CD4-positive, alpha-beta T cell treated with Interferon gamma for 1 hour (primary cell): ENCODE results near the gene WDR82.

Experiments
- DNase-seq: peaks from one replicate; pipeline ENCODE4 v3.0.0-alpha.2; 2020

Gene WDR82

DNA sequence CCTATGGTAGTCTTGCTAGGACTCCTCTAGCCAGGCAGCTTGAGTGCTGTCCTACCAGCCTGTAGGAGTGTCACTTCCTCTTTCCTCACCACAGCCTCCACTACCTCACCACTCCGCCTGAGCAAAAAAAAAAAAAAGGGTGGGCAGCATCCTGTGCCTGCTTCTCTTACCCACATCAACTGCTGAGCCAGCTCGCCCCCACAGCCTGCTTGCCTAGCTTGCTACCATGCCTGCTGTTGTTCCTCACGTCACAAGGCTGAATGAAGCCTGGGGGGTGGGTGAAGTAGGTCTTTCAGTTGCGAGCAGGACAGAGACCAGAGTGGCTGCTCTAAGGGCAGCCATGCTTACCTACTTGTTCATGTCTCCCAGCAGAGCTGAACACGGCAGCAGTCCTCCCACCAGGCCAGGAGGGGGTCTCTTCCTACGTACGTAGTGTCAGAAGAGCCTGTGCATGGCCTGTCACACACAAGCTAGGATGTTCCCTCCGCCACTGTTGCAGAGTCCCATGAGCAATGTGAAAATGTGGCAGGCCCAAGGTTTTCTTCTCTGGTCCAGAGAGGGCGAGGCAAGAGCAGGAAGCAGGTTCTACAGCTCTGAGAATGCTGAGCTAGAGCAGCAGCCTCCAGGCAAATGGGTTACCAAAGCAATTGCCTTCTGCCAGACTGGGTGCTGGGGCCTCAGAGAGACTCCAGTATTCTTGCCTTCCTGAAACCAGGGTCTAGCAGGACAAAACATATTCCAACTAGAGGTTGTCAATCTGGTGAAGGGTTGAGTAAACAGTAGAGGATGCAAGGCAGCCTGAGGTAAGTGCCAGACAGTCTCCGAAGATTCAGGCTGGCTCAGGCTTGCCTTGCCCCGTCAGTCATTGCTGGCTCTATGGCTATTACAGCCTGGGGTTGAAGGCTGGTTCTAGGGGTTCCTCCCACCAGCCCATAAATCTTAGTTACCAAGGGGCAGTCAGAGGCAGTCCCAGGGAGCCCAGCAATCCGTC is 24.8 kb downstream of the WDR82 start:
- peak; percentile 90 for DNase-seq

GRCh38 chr3:52250122-52250521 is 28.3 kb downstream of the WDR82 start:
- DNase-seq: no peak

- no peak for DNase-seq
Measured at GRCh38 chr3:52249683-52250082, 28.8 kb downstream of the WDR82 start.

DNA sequence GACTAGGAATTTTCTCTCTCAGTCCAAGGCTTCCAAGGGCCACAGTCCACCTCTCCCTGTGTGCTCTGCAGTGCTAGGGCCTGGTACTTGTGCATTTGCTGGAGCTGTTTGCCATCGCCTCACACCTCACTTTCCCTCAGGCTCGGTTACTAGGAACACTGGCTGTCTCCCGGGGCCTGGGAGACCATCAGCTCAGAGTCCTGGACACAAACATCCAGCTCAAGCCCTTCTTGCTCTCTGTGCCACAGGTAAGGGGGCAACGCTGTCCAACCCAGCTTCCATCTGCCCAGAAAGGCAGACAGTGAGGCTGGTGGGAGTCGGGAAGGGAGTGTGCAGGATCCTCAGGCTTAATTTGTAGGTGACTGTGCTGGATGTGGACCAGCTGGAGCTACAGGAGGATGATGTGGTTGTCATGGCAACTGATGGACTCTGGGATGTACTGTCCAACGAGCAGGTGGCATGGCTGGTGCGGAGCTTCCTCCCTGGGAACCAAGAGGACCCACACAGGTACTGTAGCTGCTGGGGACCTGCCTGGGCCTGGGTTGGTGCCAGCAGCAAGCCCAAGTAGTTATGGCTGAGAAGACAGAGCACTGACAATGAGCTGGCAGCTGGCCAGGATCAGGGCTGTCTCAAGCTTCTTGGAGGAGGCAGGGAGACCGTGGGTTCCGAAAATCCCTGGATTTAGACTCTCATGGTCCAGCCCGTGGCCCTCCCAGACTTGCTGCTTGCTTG is 29.5 kb downstream of the WDR82 start:
- no peak for DNase-seq

- no peak for DNase-seq
Measured at GRCh38 chr3:52248165-52248541, 30.3 kb downstream of the WDR82 start.

DNA sequence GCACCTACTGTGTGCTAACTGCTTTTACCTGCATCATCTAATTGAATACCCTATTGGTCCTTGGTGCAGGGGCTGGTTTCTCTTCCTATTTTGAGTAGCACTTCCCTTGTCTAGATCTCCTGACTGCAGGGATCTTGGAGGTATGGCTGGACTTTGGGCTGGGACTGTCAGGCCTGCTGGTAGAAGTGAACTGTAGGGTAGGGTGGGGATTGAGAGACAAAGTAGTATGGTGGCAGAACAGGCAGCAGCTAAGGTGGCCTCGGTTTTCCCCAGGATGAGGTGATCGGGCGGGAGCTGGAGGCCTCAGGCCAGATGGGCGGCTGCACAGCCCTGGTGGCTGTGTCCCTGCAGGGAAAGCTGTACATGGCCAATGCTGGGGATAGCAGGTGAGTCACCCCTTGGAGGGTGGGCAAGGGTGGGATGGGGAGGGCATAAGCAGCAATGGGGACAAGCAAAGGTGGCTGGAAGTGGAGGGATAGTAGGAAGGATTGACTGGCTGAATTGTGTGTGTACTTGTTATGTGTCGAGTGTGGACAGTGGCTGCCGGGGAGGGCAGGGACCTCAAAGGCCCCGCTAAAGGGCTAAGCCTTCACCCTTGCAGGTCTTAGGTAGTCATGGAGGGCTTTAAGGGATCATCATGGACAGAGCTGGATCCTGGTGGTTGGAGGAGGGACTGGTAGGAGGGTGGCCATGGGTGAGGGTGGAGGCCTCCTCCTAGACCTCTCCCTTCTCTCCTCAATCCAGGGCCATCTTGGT is 30.9 kb downstream of the WDR82 start:
- no peak for DNase-seq

GRCh38 chr3:52246728-52247408 is 31.6 kb downstream of the WDR82 start:
- DNase-seq: peak; percentile 40

GRCh38 chr3:52246264-52246620 is 32.2 kb downstream of the WDR82 start:
- no peak for DNase-seq

DNA sequence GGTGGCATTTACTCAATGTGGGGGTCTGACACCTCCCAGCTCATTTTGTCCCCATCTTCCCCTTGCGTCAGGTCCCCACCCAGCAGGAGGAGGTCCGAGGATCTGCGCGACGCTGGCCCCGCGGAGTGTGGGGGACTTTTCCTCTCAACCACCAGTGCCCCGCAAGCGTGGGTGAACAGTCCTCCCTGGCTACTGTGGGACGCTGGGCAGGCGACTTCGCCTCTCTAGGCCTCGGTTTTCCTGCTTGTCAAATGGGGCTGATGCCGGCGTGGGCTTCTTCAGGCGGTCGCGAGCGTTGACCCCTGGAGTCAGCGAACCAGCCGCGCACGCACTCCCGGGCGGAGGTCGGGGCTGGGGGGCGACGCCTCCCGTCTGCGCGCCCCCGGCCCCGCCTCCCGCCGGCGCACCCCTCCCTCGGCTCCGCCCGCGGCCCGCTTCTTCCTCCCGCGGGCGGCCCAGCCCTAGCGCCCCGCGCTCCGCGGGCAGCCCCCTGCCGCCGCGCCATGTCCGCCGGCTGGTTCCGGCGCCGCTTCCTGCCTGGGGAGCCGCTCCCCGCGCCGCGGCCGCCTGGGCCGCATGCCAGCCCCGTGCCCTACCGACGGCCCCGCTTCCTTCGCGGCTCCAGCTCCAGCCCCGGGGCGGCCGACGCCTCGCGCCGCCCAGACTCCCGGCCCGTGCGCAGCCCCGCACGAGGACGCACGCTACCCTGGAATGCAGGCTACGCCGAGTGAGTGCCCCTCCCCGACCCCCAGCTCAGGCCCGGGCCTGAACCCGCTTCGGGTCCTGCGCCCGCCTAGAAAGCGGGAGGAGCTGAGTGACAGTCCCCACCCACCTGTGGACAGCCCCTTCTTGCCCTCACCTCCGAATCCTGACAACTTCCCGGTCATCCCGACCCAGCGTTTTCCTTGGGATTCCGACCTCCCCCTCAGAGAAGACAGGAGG is 32.9 kb downstream of the WDR82 start, which contains the start of gene PPM1M:
Gene PPM1M, plus strand, starts transcription at position 438 of the 942 bp plus-strand sequence. Its CDS starts 66 bp downstream, at position 504.
- peak; percentile 64 for DNase-seq

DNA sequence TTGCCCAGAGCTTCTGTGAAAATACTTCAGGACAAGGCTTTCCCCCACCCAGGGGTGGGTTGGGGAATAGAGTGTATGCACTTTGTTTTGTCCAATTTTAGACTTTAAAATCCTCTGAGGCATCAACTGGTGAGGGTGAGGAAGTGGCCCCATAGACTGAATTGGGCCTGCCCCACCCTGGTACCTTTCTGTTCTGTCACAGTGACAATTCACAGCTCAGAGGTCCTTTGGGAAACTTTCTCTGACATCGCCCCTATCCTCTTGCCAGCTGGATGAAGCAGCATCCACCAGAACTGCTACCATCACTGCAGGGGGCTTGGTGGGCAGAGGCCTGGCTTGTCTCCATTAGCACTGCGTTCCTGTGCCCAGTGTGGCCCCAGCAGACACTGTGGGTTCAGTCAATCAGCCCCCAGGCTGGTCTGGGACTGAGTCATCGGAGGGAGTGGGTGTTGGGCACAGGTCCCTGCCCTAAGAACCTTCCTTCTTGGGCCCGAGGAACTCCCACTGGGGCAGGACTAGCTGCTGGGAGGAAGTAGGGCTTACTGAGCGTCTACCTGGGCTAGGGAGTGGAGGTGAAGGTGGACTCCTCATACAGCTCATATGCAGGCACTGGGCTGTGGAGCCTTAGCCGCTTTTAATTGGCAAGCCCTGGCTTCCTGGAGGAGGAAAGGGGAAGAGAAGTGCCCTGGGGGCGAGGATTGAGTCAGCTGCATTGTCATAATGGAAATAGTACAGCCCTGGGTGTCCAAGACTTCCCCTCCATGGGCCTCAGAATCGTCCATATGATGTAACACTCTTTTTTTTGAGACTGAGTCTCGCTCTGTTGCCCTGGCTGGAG is 34.4 kb downstream of the WDR82 start:
- peak; percentile 66 for DNase-seq

DNA sequence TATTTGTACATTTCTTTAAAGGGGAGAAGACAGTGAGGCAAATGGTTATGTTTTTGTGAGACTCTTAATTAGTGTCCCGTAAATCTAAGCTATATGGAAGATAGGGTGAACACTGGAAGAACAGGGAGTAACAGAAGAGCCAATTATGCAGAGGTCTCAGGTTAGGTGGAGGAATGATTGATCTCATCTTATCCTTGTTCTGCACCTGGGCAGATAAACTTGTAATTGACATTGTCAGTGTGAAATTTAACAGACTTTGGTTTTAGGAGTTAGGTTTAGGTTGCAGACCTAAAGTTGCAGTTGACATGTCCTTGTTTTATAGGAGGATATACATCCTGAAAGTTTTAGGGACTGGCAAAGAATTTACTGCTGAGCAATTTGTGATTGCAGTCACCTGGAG is 36.4 kb downstream of the WDR82 start:
- DNase-seq: no peak

- DNase-seq: no peak
Measured at GRCh38 chr3:52240886-52241370, 37.5 kb downstream of the WDR82 start.

GRCh38 chr3:52240059-52240885 is 38.2 kb downstream of the WDR82 start:
- peak; percentile 51 for DNase-seq

- peak; percentile 84 for DNase-seq
Measured at GRCh38 chr3:52238761-52239701, 39.4 kb downstream of the WDR82 start, which contains the start of gene TWF2. TSS of gene TWF2 (minus strand) at chr3:52239158. CDS start at chr3:52239016, 142 bp downstream.

GRCh38 chr3:52238193-52238760 is 40.2 kb downstream of the WDR82 start:
- no peak for DNase-seq

DNA sequence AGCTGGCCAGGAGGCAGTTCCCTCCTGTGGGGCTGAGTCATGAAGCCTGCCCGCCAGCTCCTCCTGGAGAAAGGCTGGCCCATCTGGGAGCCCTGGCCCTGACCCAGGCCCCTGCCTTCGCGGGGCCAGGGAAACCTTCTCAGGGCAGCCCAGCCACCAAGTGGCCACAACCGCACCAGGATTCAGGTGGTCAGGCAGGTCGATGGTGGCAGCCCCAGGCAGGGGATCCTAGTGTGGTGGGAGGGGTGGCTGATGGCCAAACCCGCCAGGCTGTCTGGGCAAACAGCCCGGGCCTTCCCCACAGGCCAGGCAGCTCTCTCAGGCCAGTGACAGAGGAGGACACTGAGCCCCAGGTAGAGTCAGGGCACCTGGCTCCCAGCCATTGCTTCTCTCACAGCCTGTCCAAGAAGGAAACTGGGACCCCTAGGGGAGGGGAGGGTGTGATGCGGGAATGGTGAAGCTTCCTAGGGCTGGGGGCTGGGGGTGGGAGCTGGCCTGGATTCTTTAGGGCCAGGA is 40.7 kb downstream of the WDR82 start:
- peak; percentile 53 for DNase-seq

DNA sequence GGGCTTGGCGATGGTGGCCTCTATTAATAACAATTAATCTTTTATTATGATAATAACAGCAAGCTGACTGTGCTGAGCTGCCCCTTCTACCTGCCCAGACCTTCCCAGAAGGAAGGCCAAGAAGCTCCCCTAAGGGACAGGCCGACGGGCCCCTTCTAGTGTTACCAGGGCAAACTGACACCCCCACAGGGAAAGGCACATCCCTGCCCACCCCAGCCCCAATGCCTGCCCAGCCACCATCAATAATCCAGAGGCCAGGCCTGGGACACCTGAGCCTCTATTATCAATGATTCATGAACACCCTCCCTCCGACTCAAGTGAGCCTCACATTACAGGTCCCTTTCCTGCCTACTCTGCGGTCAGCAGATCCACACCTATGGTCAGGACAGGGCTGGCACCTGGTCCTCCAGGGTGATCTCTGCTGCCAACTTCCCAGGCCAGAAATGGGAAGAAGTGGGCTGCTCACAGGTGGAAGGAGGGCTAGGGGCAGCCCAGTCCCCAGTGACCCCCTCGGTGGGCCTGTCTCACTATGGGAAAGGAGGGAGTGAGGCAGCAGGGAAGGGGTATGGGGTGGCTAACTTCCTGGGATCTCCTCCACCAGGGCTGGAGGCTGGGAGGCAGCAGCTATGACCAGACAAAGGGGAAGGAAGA is 41.3 kb downstream of the WDR82 start:
- no peak for DNase-seq
